HL-60 (cell line): ENCODE data around the gene GSX1.

Experiments used
- GABPA ChIP-seq: IDR thresholded peaks from 2 replicates; pipeline ENCODE4 v1.6.1; 2012; ENCODE audit warnings: low read depth
- POLR2AphosphoS5 ChIP-seq: IDR thresholded peaks from 2 replicates; pipeline ENCODE4 v1.6.1; 2012; ENCODE audit warnings: low read depth
- SPI1 ChIP-seq: IDR thresholded peaks from 2 replicates; pipeline ENCODE4 v1.6.1; 2012; ENCODE audit warnings: low read depth, mild to moderate bottlenecking, borderline replicate concordance
- TF ChIP-seq, protein P1 (sequence below): IDR thresholded peaks from one replicate; pipeline ENCODE4 v1.5.1; 2011; ENCODE audit warnings: low read length, control low read depth, inconsistent platforms; ENCODE audit not compliant: insufficient read depth
- TF ChIP-seq, protein P2 (sequence below): IDR thresholded peaks from 2 replicates; pipeline ENCODE4 v1.6.1; 2012; ENCODE audit warnings: low read depth; ENCODE audit not compliant: insufficient replicate concordance

GRCh38 chr13:27775943-27776342 lies 16.3 kb upstream of the GSX1 start:
- TF ChIP-seq, protein P1, sequence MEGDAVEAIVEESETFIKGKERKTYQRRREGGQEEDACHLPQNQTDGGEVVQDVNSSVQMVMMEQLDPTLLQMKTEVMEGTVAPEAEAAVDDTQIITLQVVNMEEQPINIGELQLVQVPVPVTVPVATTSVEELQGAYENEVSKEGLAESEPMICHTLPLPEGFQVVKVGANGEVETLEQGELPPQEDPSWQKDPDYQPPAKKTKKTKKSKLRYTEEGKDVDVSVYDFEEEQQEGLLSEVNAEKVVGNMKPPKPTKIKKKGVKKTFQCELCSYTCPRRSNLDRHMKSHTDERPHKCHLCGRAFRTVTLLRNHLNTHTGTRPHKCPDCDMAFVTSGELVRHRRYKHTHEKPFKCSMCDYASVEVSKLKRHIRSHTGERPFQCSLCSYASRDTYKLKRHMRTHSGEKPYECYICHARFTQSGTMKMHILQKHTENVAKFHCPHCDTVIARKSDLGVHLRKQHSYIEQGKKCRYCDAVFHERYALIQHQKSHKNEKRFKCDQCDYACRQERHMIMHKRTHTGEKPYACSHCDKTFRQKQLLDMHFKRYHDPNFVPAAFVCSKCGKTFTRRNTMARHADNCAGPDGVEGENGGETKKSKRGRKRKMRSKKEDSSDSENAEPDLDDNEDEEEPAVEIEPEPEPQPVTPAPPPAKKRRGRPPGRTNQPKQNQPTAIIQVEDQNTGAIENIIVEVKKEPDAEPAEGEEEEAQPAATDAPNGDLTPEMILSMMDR: no peak
- TF ChIP-seq, protein P2, sequence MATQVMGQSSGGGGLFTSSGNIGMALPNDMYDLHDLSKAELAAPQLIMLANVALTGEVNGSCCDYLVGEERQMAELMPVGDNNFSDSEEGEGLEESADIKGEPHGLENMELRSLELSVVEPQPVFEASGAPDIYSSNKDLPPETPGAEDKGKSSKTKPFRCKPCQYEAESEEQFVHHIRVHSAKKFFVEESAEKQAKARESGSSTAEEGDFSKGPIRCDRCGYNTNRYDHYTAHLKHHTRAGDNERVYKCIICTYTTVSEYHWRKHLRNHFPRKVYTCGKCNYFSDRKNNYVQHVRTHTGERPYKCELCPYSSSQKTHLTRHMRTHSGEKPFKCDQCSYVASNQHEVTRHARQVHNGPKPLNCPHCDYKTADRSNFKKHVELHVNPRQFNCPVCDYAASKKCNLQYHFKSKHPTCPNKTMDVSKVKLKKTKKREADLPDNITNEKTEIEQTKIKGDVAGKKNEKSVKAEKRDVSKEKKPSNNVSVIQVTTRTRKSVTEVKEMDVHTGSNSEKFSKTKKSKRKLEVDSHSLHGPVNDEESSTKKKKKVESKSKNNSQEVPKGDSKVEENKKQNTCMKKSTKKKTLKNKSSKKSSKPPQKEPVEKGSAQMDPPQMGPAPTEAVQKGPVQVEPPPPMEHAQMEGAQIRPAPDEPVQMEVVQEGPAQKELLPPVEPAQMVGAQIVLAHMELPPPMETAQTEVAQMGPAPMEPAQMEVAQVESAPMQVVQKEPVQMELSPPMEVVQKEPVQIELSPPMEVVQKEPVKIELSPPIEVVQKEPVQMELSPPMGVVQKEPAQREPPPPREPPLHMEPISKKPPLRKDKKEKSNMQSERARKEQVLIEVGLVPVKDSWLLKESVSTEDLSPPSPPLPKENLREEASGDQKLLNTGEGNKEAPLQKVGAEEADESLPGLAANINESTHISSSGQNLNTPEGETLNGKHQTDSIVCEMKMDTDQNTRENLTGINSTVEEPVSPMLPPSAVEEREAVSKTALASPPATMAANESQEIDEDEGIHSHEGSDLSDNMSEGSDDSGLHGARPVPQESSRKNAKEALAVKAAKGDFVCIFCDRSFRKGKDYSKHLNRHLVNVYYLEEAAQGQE: no peak
- no peak for TF ChIP-seq POLR2AphosphoS5
- no peak for TF ChIP-seq GABPA
- TF ChIP-seq SPI1: no peak
